Left ventricle myocardium inferior (tissue), 1 donor: Measurements from ENCODE around the gene MEGF8. TPM values are rescaled to one million over a fixed set of nuclear protein-coding genes. Genes with fewer than 3 reads are reported as not detected.

Source experiments
- DNase-seq: peaks from one replicate; pipeline ENCODE4 v3.0.0-alpha.2; 2020
- H3K27ac ChIP-seq: fragments of 200-600 bp; replicated peaks from 2 replicates; pipeline ENCODE4 v1.8.0; 2021
- H3K27me3 ChIP-seq: fragments of 200-600 bp; 2 replicates; pipeline ENCODE4 v1.8.0; 2021; ENCODE audit warnings: low read depth
- H3K36me3 ChIP-seq: fragments of 200-600 bp; 2 replicates; pipeline ENCODE4 v1.8.0; 2021
- H3K4me1 ChIP-seq: fragments of 200-600 bp; 2 replicates; pipeline ENCODE4 v1.8.0; 2021
- H3K4me3 ChIP-seq: fragments of 200-600 bp; 2 replicates; pipeline ENCODE4 v1.8.0; 2021; ENCODE audit warnings: mild to moderate bottlenecking, moderate library complexity
- H3K9me3 ChIP-seq: fragments of 200-600 bp; replicated peaks from 2 replicates; pipeline ENCODE4 v1.8.0; 2021
- CTCF ChIP-seq: fragments of 200-600 bp; IDR thresholded peaks from 2 replicates; pipeline ENCODE4 v1.8.0; 2021; ENCODE audit warnings: antibody characterized with exemption, mild to moderate bottlenecking, borderline replicate concordance
- intact Hi-C: fragments of 100-400 bp; cut with micrococcal nuclease; formaldehyde crosslinking; loops from one replicate; pipeline ENCODE4 v1.11.0; 2022
- total RNA-seq: library from RNA; stranded (reverse); fragmentation: NEBNext Ultra II Directional; extraction: Animal tissue kit (Norgen Biotek cat#: 25700); gene quantifications from one replicate; pipeline ENCODE4 v1.2.1, GENCODE V29; 2021
- donor health status: DM: no; HTN: yes; CAD: no; lungs with severe emphysema.

MEGF8 gene
- total RNA-seq, 1 donor from 2014 or later: 34.3 TPM

- Histone ChIP-seq H3K27me3 (no peaks in the 10 kb centered on the region), H3K27ac (no peak overlapping the region), H3K4me3 (no peak overlapping the region), H3K4me1 (peaks cover 36% of the 10 kb centered on the region), H3K9me3 (peaks cover 16% of the 10 kb centered on the region), H3K36me3 (peaks cover 54% of the 10 kb centered on the region)
- no peak for TF ChIP-seq CTCF
- no peak for DNase-seq
- intact Hi-C loops: no loop called here
Measured at GRCh38 chr19:42362891-42363440, 37.5 kb downstream of the MEGF8 start.

GRCh38 chr19:42363614-42364346 is 38.3 kb downstream of the MEGF8 start:
- no peak for TF ChIP-seq CTCF
- no peak for DNase-seq
- peaks cover 48% of the 10 kb centered on the region for H3K36me3 ChIP-seq
- H3K27ac ChIP-seq: peak overlapping the region; percentile 82
- H3K4me3 ChIP-seq: no peak overlapping the region
- H3K4me1 ChIP-seq: peaks cover 36% of the 10 kb centered on the region
- H3K9me3 ChIP-seq: peaks cover 16% of the 10 kb centered on the region
- intact Hi-C loops: no loop called here
- H3K27me3 ChIP-seq: no peaks in the 10 kb centered on the region

DNA sequence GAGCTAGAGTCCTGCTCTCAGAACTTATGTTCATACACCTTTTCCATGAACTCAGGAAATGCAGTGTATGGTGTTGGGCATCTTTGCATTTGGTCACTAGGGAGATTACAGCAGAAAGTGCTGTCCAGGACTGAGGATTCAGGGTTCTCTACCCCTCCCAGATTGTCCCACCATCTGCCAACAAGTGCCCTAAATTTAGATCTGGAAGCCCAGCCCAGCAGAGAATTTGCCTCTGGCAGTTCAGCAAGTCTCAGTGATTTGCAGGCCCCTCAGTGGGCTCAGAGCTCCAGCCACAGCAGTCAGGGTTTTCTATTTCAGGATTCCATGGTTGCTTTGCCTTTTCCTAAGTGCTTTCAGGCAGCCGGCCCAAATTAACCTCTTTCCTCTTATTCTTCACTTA is 41.2 kb downstream of the MEGF8 start:
- TF ChIP-seq CTCF: no peak
- no peak overlapping the region for H3K4me3 ChIP-seq
- peaks cover 36% of the 10 kb centered on the region for H3K4me1 ChIP-seq
- H3K9me3 ChIP-seq: peaks cover 16% of the 10 kb centered on the region
- intact Hi-C loops: no loop called here
- no peak for DNase-seq
- peak overlapping the region; percentile 82 for H3K27ac ChIP-seq
- no peaks in the 10 kb centered on the region for H3K27me3 ChIP-seq
- peaks cover 35% of the 10 kb centered on the region for H3K36me3 ChIP-seq

DNA sequence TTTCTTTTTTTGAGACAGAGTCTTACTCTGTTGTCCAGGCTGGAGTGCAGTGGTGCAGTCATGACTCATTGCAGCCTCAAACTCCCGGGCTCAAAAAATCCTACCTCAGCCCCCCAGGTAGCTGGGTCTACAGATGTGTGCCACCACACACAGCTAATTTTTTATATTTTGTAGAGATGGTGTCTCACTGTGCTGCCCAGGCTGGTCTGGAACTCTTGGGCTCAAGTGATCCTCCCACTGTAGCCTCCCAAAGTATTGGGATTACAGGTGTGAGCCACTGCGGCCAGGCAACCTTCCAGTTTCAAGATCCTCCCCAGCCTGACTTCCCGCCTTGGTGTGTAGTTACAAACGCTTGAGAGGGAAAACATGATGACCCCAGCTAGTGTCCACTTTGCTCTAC is 42.5 kb downstream of the MEGF8 start:
- Histone ChIP-seq H3K36me3 (peaks cover 26% of the 10 kb centered on the region), H3K27me3 (no peaks in the 10 kb centered on the region), H3K27ac (no peak overlapping the region), H3K9me3 (peaks cover 16% of the 10 kb centered on the region), H3K4me3 (no peak overlapping the region), H3K4me1 (peaks cover 36% of the 10 kb centered on the region)
- DNase-seq: no peak
- TF ChIP-seq CTCF: no peak
- intact Hi-C loops: no loop called here

DNA sequence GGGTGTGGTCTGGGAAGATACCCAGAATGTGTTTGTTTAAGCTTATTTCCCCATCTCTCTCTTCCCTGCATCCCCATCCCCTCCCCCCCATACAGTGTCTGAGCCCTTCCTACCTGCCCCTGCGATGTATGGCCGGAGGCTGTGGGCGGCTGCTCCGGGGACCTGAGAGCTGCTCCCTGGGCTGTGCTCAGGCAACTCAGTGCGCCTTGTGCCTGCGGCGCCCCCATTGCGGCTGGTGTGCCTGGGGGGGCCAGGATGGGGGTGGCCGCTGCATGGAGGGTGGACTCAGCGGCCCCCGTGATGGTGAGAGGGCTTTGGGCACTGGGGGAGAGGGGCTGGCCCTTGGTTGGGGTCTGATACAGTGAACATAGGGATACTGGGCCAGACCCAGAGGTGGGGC is 42.9 kb downstream of the MEGF8 start:
- peaks cover 36% of the 10 kb centered on the region for H3K4me1 ChIP-seq
- H3K27me3 ChIP-seq: no peaks in the 10 kb centered on the region
- H3K27ac ChIP-seq: no peak overlapping the region
- peaks cover 25% of the 10 kb centered on the region for H3K36me3 ChIP-seq
- peaks cover 12% of the 10 kb centered on the region for H3K9me3 ChIP-seq
- DNase-seq: no peak
- no peak for TF ChIP-seq CTCF
- intact Hi-C loops: no loop called here
- no peak overlapping the region for H3K4me3 ChIP-seq
